GM12801 (cell line): ENCODE data around the gene CASP8AP2.

Experiments used
- TF ChIP-seq, protein P1 (sequence below): IDR thresholded peaks from one replicate; pipeline ENCODE4 v1.5.1; 2011; ENCODE audit warnings: control low read depth; ENCODE audit not compliant: insufficient read length; ENCODE audit errors: extremely low read depth

The CASP8AP2 gene

GRCh38 chr6:89805814-89806371, 23.8 kb upstream of the CASP8AP2 start:
- TF ChIP-seq, protein P1, sequence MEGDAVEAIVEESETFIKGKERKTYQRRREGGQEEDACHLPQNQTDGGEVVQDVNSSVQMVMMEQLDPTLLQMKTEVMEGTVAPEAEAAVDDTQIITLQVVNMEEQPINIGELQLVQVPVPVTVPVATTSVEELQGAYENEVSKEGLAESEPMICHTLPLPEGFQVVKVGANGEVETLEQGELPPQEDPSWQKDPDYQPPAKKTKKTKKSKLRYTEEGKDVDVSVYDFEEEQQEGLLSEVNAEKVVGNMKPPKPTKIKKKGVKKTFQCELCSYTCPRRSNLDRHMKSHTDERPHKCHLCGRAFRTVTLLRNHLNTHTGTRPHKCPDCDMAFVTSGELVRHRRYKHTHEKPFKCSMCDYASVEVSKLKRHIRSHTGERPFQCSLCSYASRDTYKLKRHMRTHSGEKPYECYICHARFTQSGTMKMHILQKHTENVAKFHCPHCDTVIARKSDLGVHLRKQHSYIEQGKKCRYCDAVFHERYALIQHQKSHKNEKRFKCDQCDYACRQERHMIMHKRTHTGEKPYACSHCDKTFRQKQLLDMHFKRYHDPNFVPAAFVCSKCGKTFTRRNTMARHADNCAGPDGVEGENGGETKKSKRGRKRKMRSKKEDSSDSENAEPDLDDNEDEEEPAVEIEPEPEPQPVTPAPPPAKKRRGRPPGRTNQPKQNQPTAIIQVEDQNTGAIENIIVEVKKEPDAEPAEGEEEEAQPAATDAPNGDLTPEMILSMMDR: no peak

- TF ChIP-seq, protein P1: no peak
These were observed 22.1 kb upstream of the CASP8AP2 start for GRCh38 chr6:89807581-89807980.

- TF ChIP-seq, protein P1: no peak
These were observed 12.2 kb upstream of the CASP8AP2 start for GRCh38 chr6:89817481-89817880.

- TF ChIP-seq, protein P1: no peak
These were observed 10.7 kb upstream of the CASP8AP2 start for GRCh38 chr6:89818977-89819335.

GRCh38 chr6:89819336-89820130, 10.1 kb upstream of the CASP8AP2 start, which contains the start of gene MDN1:
Gene MDN1 (minus strand): TSS chr6:89819794. CDS start chr6:89819607, 187 bp downstream.
- TF ChIP-seq, protein P1: no peak

GRCh38 chr6:89826029-89826528, 3.6 kb upstream of the CASP8AP2 start:
- TF ChIP-seq, protein P1: no peak

GRCh38 chr6:89828988-89829471, 650 bp upstream of the CASP8AP2 start:
- TF ChIP-seq, protein P1: no peak
